Tibial artery (tissue), 4 donors: ENCODE results near the gene RSBN1.
"Not testable (repeated sequence)": the region's sequence is repeated elsewhere in the genome, so short reads cannot be mapped to it uniquely, and the experiment has no call there.

Experiments
- DNase-seq, 2 donors: peaks; one replicate each; pipeline ENCODE4 v3.0.0-alpha.2; 2019
- H3K27ac ChIP-seq, 2 donors: fragments of 200-600 bp; sonication (generic) in 1 of 2; 1 replicate in 1 of 2; 2 replicates in 1 of 2; pipeline ENCODE4 v1.5.1; 2018 to 2019; ENCODE audit warnings: mild to moderate bottlenecking in 1 of 2
- H3K27me3 ChIP-seq, 2 donors: fragments of 200-600 bp; sonication (generic) in 1 of 2; one replicate each; pipeline versions ENCODE4 v1.5.1 to v1.6.0; 2016 to 2019
- H3K36me3 ChIP-seq, 3 donors: fragments of 200-600 bp; sonication (generic) in 2 of 3; one replicate each; pipeline ENCODE4 v1.5.1; 2016 to 2019; ENCODE audit warnings: mild to moderate bottlenecking in 2 of 3
- H3K4me1 ChIP-seq, 4 donors: fragments of 200-600 bp; sonication (generic) in 2 of 4; 1 replicate in 3 of 4; 2 replicates in 1 of 4; pipeline ENCODE4 v1.5.1; 2016 to 2019
- H3K4me3 ChIP-seq, 2 donors: fragments of 200-600 bp; sonication (generic) in 1 of 2; 1 replicate in 1 of 2; 2 replicates in 1 of 2; pipeline ENCODE4 v1.5.1; 2018 to 2019; ENCODE audit warnings: mild to moderate bottlenecking in 2 of 2
- H3K9me3 ChIP-seq, 3 donors: fragments of 200-600 bp; sonication (generic) in 1 of 3; one replicate each; pipeline ENCODE4 v1.5.1; 2016 to 2019
- intact Hi-C: fragments of 100-400 bp; cut with DNase I; formaldehyde crosslinking; loops from one replicate; pipeline ENCODE4 v1.15.0; 2023; ENCODE audit warnings: low total_unique reads
- TF ChIP-seq, protein P1 (sequence below), 2 experiments: fragments of 200-600 bp in 1 of 2; fragments of 450-650 bp in 1 of 2; IDR thresholded peaks; one replicate each; pipeline ENCODE4 v1.5.1; 2017 to 2019; ENCODE audit warnings: antibody characterized with exemption in 2 of 2, mild to moderate bottlenecking in 1 of 2, moderate library complexity in 1 of 2

The RSBN1 gene

GRCh38 chr1:113758631-113759332, 53.5 kb downstream of the RSBN1 start:
- DNase-seq: peak; percentile 42 to 80
- H3K4me1 ChIP-seq: peaks cover 0 to 20% (median 2%) of the 10 kb centered on the region in 4 donors
- peak overlapping the region; percentile 77 to 95 for H3K4me3 ChIP-seq
- TF ChIP-seq, protein P1, sequence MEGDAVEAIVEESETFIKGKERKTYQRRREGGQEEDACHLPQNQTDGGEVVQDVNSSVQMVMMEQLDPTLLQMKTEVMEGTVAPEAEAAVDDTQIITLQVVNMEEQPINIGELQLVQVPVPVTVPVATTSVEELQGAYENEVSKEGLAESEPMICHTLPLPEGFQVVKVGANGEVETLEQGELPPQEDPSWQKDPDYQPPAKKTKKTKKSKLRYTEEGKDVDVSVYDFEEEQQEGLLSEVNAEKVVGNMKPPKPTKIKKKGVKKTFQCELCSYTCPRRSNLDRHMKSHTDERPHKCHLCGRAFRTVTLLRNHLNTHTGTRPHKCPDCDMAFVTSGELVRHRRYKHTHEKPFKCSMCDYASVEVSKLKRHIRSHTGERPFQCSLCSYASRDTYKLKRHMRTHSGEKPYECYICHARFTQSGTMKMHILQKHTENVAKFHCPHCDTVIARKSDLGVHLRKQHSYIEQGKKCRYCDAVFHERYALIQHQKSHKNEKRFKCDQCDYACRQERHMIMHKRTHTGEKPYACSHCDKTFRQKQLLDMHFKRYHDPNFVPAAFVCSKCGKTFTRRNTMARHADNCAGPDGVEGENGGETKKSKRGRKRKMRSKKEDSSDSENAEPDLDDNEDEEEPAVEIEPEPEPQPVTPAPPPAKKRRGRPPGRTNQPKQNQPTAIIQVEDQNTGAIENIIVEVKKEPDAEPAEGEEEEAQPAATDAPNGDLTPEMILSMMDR (IDR thresholded peaks at IDR 0.05): no peak
- H3K27me3 ChIP-seq: no peaks in the 10 kb centered on the region
- intact Hi-C loops: loop anchor here (10.0 kb wide), 1 partner anchor 146 kb away; the partner anchor contains the start of genes AP4B1 and DCLRE1B
- H3K27ac ChIP-seq: peak overlapping the region; percentile 91 to 98
- no peaks in the 10 kb centered on the region for H3K9me3 ChIP-seq
- H3K36me3 ChIP-seq: no peaks in the 10 kb centered on the region

DNA sequence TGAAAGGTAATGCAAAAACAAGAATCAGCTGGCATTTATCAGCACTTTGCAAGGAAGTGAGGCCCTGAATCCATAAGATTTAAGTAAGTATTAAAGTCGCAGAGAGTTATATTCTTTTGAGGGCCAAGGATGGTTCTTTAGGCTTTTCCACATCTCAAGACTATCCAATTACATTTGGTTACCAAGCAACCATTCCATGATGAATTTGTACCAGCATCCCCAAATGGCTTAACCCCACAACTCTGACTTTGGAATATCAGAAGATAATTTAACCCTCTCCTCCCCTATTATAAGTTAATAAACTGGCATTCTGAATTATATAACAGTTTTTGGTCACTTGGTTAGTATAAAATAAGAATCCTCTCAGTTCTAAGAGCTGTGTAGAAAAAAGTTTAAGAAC, 55.8 kb downstream of the RSBN1 start:
- H3K27me3 ChIP-seq: no peaks in the 10 kb centered on the region
- H3K4me3 ChIP-seq: no peak overlapping the region

GRCh38 chr1:113753333-113753732, 58.9 kb downstream of the RSBN1 start:
- peaks cover 0 to 13% (median 0%) of the 10 kb centered on the region in 4 donors for H3K4me1 ChIP-seq
- H3K27ac ChIP-seq, H3K36me3 ChIP-seq, H3K9me3 ChIP-seq, H3K4me3 ChIP-seq, DNase-seq, H3K27me3 ChIP-seq: not testable (repeated sequence)
- intact Hi-C loops: loop anchor here (10.0 kb wide), 1 partner anchor 151 kb away; the partner anchor contains the start of genes AP4B1 and DCLRE1B

More for the DNA sequence above, 55.8 kb downstream of the RSBN1 start:
- Histone ChIP-seq H3K9me3 (no peaks in the 10 kb centered on the region), H3K36me3 (no peaks in the 10 kb centered on the region), H3K4me1 (peaks cover 0 to 20% (median 2%) of the 10 kb centered on the region in 4 donors), H3K27ac (no peak overlapping the region)
- intact Hi-C loops: loop anchor here (10.0 kb wide), 1 partner anchor 148 kb away; the partner anchor contains the start of genes AP4B1 and DCLRE1B
- DNase-seq: no peak
- TF ChIP-seq, protein P1 (IDR thresholded peaks at IDR 0.05): no peak

DNA sequence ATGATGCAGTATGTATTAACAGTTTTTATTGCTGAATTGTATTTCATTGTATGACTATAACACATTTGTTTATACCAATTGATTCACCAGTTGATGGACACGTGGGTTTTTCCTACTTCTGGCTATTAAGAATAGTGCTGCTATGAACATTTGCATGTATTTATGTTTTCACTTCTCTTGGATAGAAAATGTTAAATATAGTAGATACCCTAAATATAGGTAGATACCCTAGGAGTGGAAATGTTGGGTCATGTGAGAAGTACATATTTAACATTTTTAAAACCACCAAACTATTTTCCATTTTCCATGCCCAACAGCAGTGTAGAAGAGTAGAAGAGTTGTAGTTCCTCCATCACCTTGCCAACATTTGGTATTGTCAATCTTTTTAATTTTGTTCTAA, 60.8 kb downstream of the RSBN1 start:
- intact Hi-C loops: loop anchor here (10.0 kb wide), 1 partner anchor 153 kb away; the partner anchor contains the start of genes AP4B1 and DCLRE1B
- Histone ChIP-seq H3K4me1 (peaks cover 0 to 1% (median 0%) of the 10 kb centered on the region in 4 donors), H3K36me3 (peaks cover 0 to 5% (median 0%) of the 10 kb centered on the region in 3 donors), H3K27me3 (no peaks in the 10 kb centered on the region), H3K4me3 (no peak overlapping the region), H3K9me3 (no peaks in the 10 kb centered on the region), H3K27ac (no peak overlapping the region)
- no peak for DNase-seq
- TF ChIP-seq, protein P1 (IDR thresholded peaks at IDR 0.05): no peak

- intact Hi-C loops: loop anchor here (10.0 kb wide), 1 partner anchor 154 kb away; the partner anchor contains the start of genes AP4B1 and DCLRE1B
- no peak overlapping the region for H3K4me3 ChIP-seq
Measured at GRCh38 chr1:113751114-113751513, 61.2 kb downstream of the RSBN1 start.

More at GRCh38 chr1:113751114-113751513, 61.2 kb downstream of the RSBN1 start:
- Histone ChIP-seq H3K27me3 (no peaks in the 10 kb centered on the region), H3K36me3 (peaks cover 0 to 5% (median 0%) of the 10 kb centered on the region in 3 donors), H3K9me3 (no peaks in the 10 kb centered on the region), H3K4me1 (no peaks in the 10 kb centered on the region), H3K27ac (no peak overlapping the region)
- DNase-seq: no peak
- TF ChIP-seq, protein P1 (IDR thresholded peaks at IDR 0.05): no peak
